GM12878 (cell line): Measurements from ENCODE around the gene FOXK1.

Source experiments
- ATF3 ChIP-seq: IDR thresholded peaks from 2 replicates; pipeline ENCODE4 v1.6.1; 2011; ENCODE audit warnings: low read depth, mild to moderate bottlenecking, low read length, moderate library complexity, borderline replicate concordance; ENCODE audit errors: extremely low read depth
- CREB1 ChIP-seq: IDR thresholded peaks from 2 replicates; pipeline ENCODE4 v1.6.1; 2012; ENCODE audit warnings: low read depth, mild to moderate bottlenecking, inconsistent platforms
- CTCF ChIP-seq, 3 experiments: IDR thresholded peaks in 2 of 3; conservative IDR thresholded peaks in 1 of 3; 2 replicates each; pipeline ENCODE4 v1.5.1; 2011; ENCODE audit warnings: low read depth in 3 of 3, low read length in 3 of 3, mild to moderate bottlenecking in 3 of 3, control low read depth in 2 of 3, moderate library complexity in 2 of 3, inconsistent platforms in 1 of 3, mixed read lengths in 1 of 3; ENCODE audit not compliant: control insufficient read depth in 2 of 3, insufficient read depth in 1 of 3; ENCODE audit errors: extremely low read depth in 1 of 3
- HCFC1 ChIP-seq: fragments of 150-350 bp; IDR thresholded peaks from 2 replicates; pipeline ENCODE4 v1.6.1; 2014; ENCODE audit warnings: low read length
- IKZF1 ChIP-seq: fragments of 450-650 bp; conservative IDR thresholded peaks from 2 replicates; pipeline ENCODE4 v1.6.1; 2017; ENCODE audit warnings: antibody characterized with exemption, mild to moderate bottlenecking
- NBN ChIP-seq: fragments of 450-650 bp; IDR thresholded peaks from 2 replicates; pipeline ENCODE4 v1.6.1; 2016
- NKRF ChIP-seq: fragments of 450-650 bp; conservative IDR thresholded peaks from 2 replicates; pipeline ENCODE4 v1.6.1; 2017; ENCODE audit warnings: mild to moderate bottlenecking, moderate library complexity
- POLR2AphosphoS5 ChIP-seq: IDR thresholded peaks from 2 replicates; pipeline ENCODE4 v1.6.1; 2011; ENCODE audit warnings: mild to moderate bottlenecking, low read length, inconsistent platforms
- RELA ChIP-seq: fragments of 450-650 bp; IDR thresholded peaks from 2 replicates; pipeline ENCODE4 v1.8.0; 2014; ENCODE audit warnings: borderline replicate concordance; ENCODE audit not compliant: partially characterized antibody
- SIX5 ChIP-seq: IDR thresholded peaks from 2 replicates; pipeline ENCODE4 v1.6.1; 2011; ENCODE audit warnings: mild to moderate bottlenecking, low read depth, low read length, moderate library complexity; ENCODE audit not compliant: severe bottlenecking
- TCF7 ChIP-seq: IDR thresholded peaks from 2 replicates; pipeline ENCODE4 v1.6.1; 2014; ENCODE audit warnings: antibody characterized with exemption, borderline replicate concordance
- ZNF24 ChIP-seq: fragments of 450-650 bp; IDR thresholded peaks from 2 replicates; pipeline ENCODE4 v1.6.1; 2017; ENCODE audit warnings: antibody characterized with exemption, mild to moderate bottlenecking

DNA sequence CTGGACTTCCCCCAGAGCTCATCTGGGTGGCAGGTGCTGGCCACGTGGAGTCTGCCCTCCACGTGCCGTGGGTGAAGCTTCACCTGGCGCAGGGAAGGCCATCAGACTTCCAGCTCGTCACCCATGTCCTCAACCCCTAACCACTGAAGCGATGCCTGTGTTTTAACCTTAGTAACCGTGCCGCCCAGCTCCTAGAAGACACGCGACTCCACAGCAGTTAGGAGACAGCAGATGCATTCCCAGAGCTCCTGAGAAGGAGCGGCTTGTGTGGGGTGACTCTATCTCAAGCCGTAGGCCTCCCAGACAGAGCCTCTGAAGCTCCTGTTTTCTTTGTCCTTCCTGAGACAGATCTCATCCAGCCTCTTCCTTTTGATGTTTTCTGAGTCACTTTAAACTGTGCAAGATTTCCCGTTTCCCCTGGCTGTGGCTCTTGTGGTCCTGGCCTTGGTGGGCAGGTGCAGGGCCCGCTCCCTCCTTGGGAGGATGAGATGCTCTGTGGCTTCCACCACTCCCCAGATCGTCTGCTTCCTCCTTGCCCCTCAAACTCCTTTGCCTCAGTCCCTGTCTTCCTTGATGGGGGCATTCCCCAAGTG is 51.9 kb downstream of the FOXK1 start:
- no peak for TF ChIP-seq CTCF (IDR thresholded peaks at IDR 0.05 in 2 of 3, conservative IDR thresholded peaks at IDR 0.05 in 1 of 3; ENCODE audit: control insufficient read depth in 2 of 3, extremely low read depth in 1 of 3, insufficient read depth in 1 of 3, low read depth in 3 of 3, low read length in 3 of 3)
- TF ChIP-seq TCF7, result no peak
- no peak for TF ChIP-seq CREB1
- no peak for TF ChIP-seq SIX5
- no peak for TF ChIP-seq HCFC1
- TF ChIP-seq NKRF, result no peak
- no peak for TF ChIP-seq RELA
- no peak for TF ChIP-seq ATF3
- no peak for TF ChIP-seq IKZF1
- no peak for TF ChIP-seq NBN
- no peak for TF ChIP-seq POLR2AphosphoS5
- TF ChIP-seq ZNF24, result no peak
